Right lobe of liver (tissue), 6 donors: Measurements from ENCODE around the gene NPSR1. TPM values are rescaled to one million over a fixed set of nuclear protein-coding genes. Genes with fewer than 3 reads are reported as not detected.

ENCODE experiments used
- ATAC-seq, 4 donors: fragments of 200-7000 bp; cut with Tn5 transposase; one replicate each; pipeline ENCODE4 v1.9.1; 2020; ENCODE audit warnings: mild to moderate bottlenecking in 4 of 4, moderate library complexity in 4 of 4
- DNase-seq, 3 donors: peaks; one replicate each; pipeline ENCODE4 v3.0.0-alpha.2; 2020
- H3K27ac ChIP-seq, 3 donors: fragments of 200-600 bp; one replicate each; pipeline ENCODE4 v1.8.0; 2022
- H3K27me3 ChIP-seq, 2 donors: fragments of 200-600 bp; one replicate each; pipeline ENCODE4 v1.8.0; 2022
- H3K36me3 ChIP-seq, 4 donors: fragments of 200-600 bp; sonication (generic) in 1 of 4; one replicate each; pipeline versions ENCODE4 v1.5.1 to v1.8.0; 2017 to 2022; ENCODE audit warnings: control low read depth in 1 of 4
- H3K4me1 ChIP-seq, 4 donors: fragments of 200-600 bp; sonication (generic) in 1 of 4; one replicate each; pipeline versions ENCODE4 v1.5.1 to v1.8.0; 2017 to 2022; ENCODE audit warnings: control low read depth in 1 of 4
- H3K4me3 ChIP-seq, 3 donors: fragments of 200-600 bp; one replicate each; pipeline ENCODE4 v1.8.0; 2022
- H3K9me3 ChIP-seq, 4 donors: fragments of 200-600 bp; sonication (generic) in 1 of 4; one replicate each; pipeline versions ENCODE4 v1.5.1 to v1.8.0; 2017 to 2022; ENCODE audit warnings: control low read depth in 1 of 4
- POLR2A ChIP-seq: fragments of 450-650 bp; IDR thresholded peaks from one replicate; pipeline ENCODE4 v1.6.1; 2017; ENCODE audit warnings: antibody characterized with exemption, mild to moderate bottlenecking
- WGBS: methylation state at CpG from one replicate; pipeline ENCODE4 v1.1.6; 2018; ENCODE audit warnings: low coverage, low lambda C conversion rate; ENCODE audit not compliant: insufficient coverage; ENCODE audit errors: missing lambda C conversion rate; 5-methylcytosine and 5-hydroxymethylcytosine counted together
- intact Hi-C, 2 donors: fragments of 100-400 bp; cut with DNase I; formaldehyde crosslinking; loops; one replicate each; pipeline versions ENCODE4 v1.11.2 to v1.14.1; 2022
- total RNA-seq, 6 experiments: library from RNA; depleted of rRNA in 2 of 6; stranded (reverse); fragments of >200 nt in 2 of 6; fragmentation: NEBNext Ultra II Directional in 3 of 6; extraction: Animal tissue kit (Norgen Biotek cat#: 25700) in 3 of 6; gene quantifications; one replicate each; pipeline versions ENCODE4 v1.1.0 to v1.2.4, GENCODE V29; 2016 to 2023
- TF ChIP-seq, protein P1 (sequence below), 4 donors: fragments of 200-600 bp in 3 of 4; fragments of 450-650 bp in 1 of 4; IDR thresholded peaks; one replicate each; pipeline versions ENCODE4 v1.5.1 to v1.8.0; 2016 to 2022; ENCODE audit warnings: antibody characterized with exemption in 4 of 4, mild to moderate bottlenecking in 2 of 4
- donor health status: DM: no; HTN: yes; CAD: no.
- donor health status: DM: no; HTN: no; CAD: no.
- donor health status: DM: no; HTN: no; CAD: no.
- donor health status: DM: no; HTN: yes; CAD: no.
- donor health status: DM: no; HTN: yes; CAD: no.

The NPSR1 gene
- total RNA-seq, 6 experiments from 2014 or later: not detected

DNA sequence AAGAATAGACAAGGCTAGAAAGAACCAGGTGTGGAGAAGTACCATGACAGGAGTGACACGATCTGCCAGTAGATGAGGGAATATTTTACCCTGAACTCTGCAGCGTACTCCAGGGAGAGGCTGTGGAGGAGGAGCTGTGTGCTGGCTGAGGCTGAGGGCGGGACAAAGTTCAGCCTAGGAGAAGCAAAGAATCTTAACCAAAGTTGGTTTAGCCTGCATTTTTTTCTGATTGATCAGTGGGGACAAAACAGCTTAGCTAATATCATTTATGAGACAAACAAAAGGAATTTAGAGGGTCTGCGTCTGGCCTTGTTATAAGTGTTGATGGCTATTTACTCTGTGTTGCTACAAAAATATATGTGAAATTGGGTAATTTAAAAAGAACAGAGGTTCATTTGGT lies 5.2 kb upstream of the NPSR1 start:
- no peaks in the 10 kb centered on the region for H3K9me3 ChIP-seq
- TF ChIP-seq, protein P1, sequence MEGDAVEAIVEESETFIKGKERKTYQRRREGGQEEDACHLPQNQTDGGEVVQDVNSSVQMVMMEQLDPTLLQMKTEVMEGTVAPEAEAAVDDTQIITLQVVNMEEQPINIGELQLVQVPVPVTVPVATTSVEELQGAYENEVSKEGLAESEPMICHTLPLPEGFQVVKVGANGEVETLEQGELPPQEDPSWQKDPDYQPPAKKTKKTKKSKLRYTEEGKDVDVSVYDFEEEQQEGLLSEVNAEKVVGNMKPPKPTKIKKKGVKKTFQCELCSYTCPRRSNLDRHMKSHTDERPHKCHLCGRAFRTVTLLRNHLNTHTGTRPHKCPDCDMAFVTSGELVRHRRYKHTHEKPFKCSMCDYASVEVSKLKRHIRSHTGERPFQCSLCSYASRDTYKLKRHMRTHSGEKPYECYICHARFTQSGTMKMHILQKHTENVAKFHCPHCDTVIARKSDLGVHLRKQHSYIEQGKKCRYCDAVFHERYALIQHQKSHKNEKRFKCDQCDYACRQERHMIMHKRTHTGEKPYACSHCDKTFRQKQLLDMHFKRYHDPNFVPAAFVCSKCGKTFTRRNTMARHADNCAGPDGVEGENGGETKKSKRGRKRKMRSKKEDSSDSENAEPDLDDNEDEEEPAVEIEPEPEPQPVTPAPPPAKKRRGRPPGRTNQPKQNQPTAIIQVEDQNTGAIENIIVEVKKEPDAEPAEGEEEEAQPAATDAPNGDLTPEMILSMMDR (IDR thresholded peaks at IDR 0.05): no peak
- no peak for TF ChIP-seq POLR2A
- WGBS: 52% methylated on average over 4 of the region's 4 CpGs
- DNase-seq (no peak), ATAC-seq (peak in 1 of 4 donors; percentile 71)
- no peak overlapping the region for H3K27ac ChIP-seq
- no peaks in the 10 kb centered on the region for H3K4me1 ChIP-seq
- intact Hi-C loops: no loop called here
- no peaks in the 10 kb centered on the region for H3K36me3 ChIP-seq
- H3K27me3 ChIP-seq: no peaks in the 10 kb centered on the region
- no peak overlapping the region for H3K4me3 ChIP-seq

DNA sequence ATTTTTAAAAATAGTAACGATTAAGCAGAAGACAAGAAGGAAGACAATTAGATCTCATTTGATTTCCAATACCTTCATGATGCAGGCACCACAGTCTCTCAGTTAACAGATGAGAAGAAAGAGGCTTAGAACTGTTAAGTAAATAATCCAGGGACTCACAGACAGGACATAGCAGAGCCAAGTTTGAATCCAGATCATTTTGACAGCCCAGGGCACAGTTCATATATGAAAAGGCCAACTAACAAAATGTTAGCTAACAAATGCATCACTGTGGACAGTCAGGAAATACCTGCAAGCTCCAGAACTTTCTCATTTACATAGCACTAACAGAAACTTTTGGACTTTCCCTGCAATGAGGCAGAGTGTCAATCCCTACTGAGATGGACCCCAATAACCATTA lies 4.2 kb upstream of the NPSR1 start:
- intact Hi-C loops: no loop called here
- 100% methylated on average over 1 of the region's 1 CpG for WGBS
- DNase-seq: no peak
- Histone ChIP-seq H3K36me3 (no peaks in the 10 kb centered on the region), H3K4me3 (no peak overlapping the region), H3K4me1 (no peaks in the 10 kb centered on the region), H3K27ac (no peak overlapping the region), H3K27me3 (no peaks in the 10 kb centered on the region), H3K9me3 (no peaks in the 10 kb centered on the region)
- peak in 1 of 4 donors; percentile 53 for ATAC-seq
- TF ChIP-seq POLR2A: no peak
- TF ChIP-seq, protein P1 (IDR thresholded peaks at IDR 0.05): no peak

DNA sequence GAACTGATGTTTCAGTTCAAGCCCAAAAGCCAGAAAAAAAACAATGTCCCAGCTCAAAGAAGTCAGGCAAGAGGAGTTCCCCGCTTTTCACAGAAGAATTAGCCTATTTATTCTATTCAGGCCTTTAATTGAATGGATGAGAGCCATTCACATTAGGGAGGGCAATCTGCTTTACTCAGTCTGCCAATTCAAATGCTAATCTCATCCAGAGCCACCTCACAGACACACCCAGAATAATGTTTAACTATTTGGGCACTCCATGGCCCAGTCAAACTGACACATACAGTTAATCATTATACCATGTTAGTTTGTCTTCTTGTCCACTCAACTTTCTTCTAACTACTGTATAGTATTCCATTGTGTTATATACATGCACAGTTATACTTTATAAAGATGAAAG lies 2.6 kb upstream of the NPSR1 start:
- TF ChIP-seq POLR2A: no peak
- TF ChIP-seq, protein P1 (IDR thresholded peaks at IDR 0.05): no peak
- no peaks in the 10 kb centered on the region for H3K9me3 ChIP-seq
- intact Hi-C loops: no loop called here
- ATAC-seq: no peak
- no peak overlapping the region for H3K4me3 ChIP-seq
- no peak overlapping the region for H3K27ac ChIP-seq
- no peak for DNase-seq
- no peaks in the 10 kb centered on the region for H3K27me3 ChIP-seq
- no CpG with 5 or more reads among the region's 1 CpG for WGBS
- no peaks in the 10 kb centered on the region for H3K4me1 ChIP-seq
- H3K36me3 ChIP-seq: no peaks in the 10 kb centered on the region

DNA sequence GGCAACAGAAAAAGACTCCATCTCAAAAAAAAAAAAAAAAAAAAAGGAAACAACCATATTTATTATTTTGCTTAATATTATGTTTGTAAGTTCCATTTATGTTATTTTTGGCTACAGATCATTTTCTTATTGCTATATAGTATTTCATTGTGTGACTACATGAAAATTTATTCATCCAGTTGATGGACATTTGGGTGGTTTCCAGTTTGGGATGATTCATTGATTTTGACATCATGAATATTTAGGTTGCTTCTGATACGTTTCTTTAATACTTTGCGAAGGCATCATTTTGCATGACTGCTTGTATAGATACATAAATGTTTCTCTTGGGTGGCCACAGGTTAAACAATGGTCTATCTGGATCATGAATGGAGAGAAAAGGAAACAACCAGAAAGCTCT lies 2.0 kb upstream of the NPSR1 start:
- ATAC-seq (no peak), DNase-seq (no peak)
- Histone ChIP-seq H3K27me3 (no peaks in the 10 kb centered on the region), H3K4me1 (no peaks in the 10 kb centered on the region), H3K27ac (no peak overlapping the region), H3K9me3 (no peaks in the 10 kb centered on the region), H3K36me3 (no peaks in the 10 kb centered on the region), H3K4me3 (no peak overlapping the region)
- intact Hi-C loops: no loop called here
- TF ChIP-seq, protein P1 (IDR thresholded peaks at IDR 0.05): no peak
- TF ChIP-seq POLR2A: no peak
- 68% methylated on average over 2 of the region's 2 CpGs for WGBS

DNA sequence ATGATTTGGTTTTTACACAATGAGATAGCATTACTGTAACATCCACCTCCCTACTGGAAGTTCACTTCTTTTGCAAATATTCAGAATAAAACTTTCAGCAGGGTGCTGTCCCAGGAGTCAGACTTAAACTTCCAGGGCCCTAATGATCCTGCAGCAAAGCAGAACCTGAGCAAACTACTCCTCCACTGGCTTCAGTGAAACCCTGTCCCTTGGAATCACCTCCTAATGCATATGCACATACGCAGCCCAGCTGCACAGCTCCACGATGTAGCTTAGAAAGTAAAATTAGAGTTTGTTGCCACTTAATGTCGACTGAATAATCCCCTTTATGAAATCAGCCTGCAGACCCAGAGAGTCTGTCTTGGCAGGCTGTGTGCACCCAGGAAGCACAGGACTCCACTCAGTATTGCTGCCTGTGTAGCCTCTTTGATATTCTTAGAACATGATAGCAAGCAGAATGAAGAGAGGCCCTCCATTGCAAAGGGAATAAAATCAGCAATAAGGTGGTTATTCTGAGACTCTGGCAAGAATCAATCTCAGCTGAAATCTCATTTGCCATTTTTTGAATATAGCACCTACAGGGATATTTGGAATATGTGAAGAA lies 1.6 kb downstream of the NPSR1 start:
- H3K9me3 ChIP-seq: no peaks in the 10 kb centered on the region
- 6% methylated on average over 2 of the region's 3 CpGs for WGBS

More for the DNA sequence above, 1.6 kb downstream of the NPSR1 start:
- DNase-seq (no peak), ATAC-seq (no peak)
- TF ChIP-seq, protein P1 (IDR thresholded peaks at IDR 0.05): no peak
- TF ChIP-seq POLR2A: no peak
- H3K4me3 ChIP-seq: no peak overlapping the region
- intact Hi-C loops: no loop called here
- H3K4me1 ChIP-seq: no peaks in the 10 kb centered on the region
- no peak overlapping the region for H3K27ac ChIP-seq
- H3K36me3 ChIP-seq: no peaks in the 10 kb centered on the region
- H3K27me3 ChIP-seq: no peaks in the 10 kb centered on the region
